Neuron (in vitro differentiated cells): ENCODE measurements around the gene GNAL.
"Not testable (repeated sequence)": the region's sequence is repeated elsewhere in the genome, so short reads cannot be mapped to it uniquely, and the experiment has no call there.

Experiments
- H2AFZ ChIP-seq: one replicate; pipeline ENCODE4 v1.6.1; 2013; ENCODE audit warnings: low read depth, mild to moderate bottlenecking, inconsistent platforms, low read length, moderate library complexity
- H3K27me3 ChIP-seq: one replicate; pipeline ENCODE4 v1.6.1; 2013; ENCODE audit warnings: low read length; ENCODE audit not compliant: insufficient read depth
- H3K36me3 ChIP-seq: one replicate; pipeline ENCODE4 v1.6.1; 2013; ENCODE audit warnings: low read length; ENCODE audit not compliant: insufficient read depth
- H3K4me1 ChIP-seq: one replicate; pipeline ENCODE4 v1.6.1; 2013; ENCODE audit warnings: low read length; ENCODE audit not compliant: insufficient read depth
- H3K4me3 ChIP-seq: 2 replicates; pipeline ENCODE4 v1.5.1; 2013; ENCODE audit warnings: mild to moderate bottlenecking, low read length, moderate library complexity
- H3K9me3 ChIP-seq: one replicate; pipeline ENCODE4 v1.6.1; 2013; ENCODE audit warnings: low read length

The GNAL gene

DNA sequence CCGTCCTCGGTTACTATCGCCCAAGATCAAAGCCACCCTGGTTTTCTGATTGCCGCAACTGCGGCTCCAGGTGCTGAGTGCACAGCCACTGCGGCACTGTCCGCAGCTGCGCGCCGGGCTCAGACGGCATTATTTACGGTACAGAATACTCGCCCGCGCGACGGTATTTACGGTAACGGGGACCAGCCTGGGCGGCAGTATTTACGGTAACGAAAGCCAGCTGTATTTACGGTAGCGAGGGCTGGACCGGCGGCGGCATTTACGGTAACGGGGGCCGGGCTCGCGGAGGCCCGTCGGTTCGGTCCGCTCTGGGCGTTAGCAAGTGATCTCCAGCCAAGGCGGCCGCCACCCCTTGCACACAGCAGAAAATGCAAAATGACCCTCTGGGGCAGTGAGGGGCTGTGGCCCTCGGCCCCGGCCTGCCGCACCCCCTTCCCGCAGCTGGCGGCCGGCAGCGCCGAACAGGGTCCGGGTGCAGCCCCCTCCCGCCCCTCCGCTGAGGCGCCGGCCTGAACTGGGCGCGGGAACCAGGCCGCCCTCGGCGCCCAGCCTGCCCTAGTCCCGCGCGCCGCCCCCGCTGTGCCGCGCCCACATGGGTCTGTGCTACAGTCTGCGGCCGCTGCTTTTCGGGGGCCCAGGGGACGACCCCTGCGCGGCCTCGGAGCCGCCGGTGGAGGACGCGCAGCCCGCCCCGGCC, at the start of gene GNAL:
GNAL (plus strand) TSS at position 293 of the 697 bp plus-strand sequence; CDS start at position 593, 300 bp downstream.
- Histone ChIP-seq H2AFZ (peak within 1 kb of the TSS; percentile 97), H3K36me3 (no peaks in the 10 kb centered on the region), H3K9me3 (no peaks in the 10 kb centered on the region), H3K27me3 (peaks cover 4% of the 10 kb centered on the region), H3K4me1 (peaks cover 3% of the 10 kb centered on the region), H3K4me3 (peak within 1 kb of the TSS; percentile 80)

DNA sequence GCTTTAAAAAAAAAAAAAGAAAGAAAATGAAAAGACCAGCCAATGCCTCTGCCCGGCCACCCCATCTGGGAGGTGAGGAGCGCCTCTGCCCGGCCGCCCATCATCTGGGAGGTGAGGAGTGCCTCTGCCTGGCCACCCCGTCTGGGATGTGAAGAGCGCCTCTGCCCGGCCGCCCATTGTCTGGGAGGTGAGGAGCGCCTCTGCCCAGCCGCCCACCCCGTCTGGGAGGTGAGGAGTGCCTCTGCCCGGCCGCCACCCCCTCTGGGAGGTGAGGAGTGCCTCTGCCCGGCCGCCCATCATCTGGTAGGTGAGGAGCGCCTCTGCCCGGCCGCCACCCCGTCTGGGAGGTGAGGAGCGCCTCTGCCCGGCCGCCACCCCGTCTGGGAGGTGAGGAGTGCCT, 41.8 kb upstream of the GNAL start:
- not testable (repeated sequence) for H3K36me3 ChIP-seq, H3K4me3 ChIP-seq, H2AFZ ChIP-seq, H3K9me3 ChIP-seq, H3K27me3 ChIP-seq, H3K4me1 ChIP-seq

GRCh38 chr18:11647804-11648203, 41.3 kb upstream of the GNAL start:
- H2AFZ ChIP-seq, H3K4me3 ChIP-seq, H3K27me3 ChIP-seq, H3K9me3 ChIP-seq, H3K36me3 ChIP-seq, H3K4me1 ChIP-seq: not testable (repeated sequence)

- Histone ChIP-seq H3K9me3 (no peaks in the 10 kb centered on the region), H2AFZ (no peak overlapping the region), H3K4me3 (no peak overlapping the region), H3K36me3 (no peaks in the 10 kb centered on the region), H3K4me1 (no peaks in the 10 kb centered on the region), H3K27me3 (peaks cover 11% of the 10 kb centered on the region)
Observed at GRCh38 chr18:11649839-11650238, 39.2 kb upstream of the GNAL start.

DNA sequence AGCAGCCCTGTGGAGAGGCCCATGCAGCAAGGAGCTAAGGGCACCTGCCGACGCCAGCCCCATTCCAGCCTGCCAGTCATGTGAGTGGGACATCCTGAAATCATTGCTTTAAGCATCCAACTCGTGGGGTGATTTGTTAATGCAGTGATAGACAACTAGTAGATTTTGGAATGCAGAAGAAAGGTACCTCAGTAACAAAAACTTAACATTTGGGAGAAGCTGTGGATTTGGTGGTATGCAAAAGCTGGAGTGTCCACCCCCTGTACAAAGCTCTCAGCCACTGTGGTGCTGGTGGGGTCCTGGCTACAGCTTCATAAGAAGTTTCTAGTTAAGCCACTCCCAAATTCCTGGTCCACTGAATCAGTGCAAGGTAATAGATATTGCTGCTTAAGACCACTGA, 37.2 kb upstream of the GNAL start:
- H3K36me3 ChIP-seq: no peaks in the 10 kb centered on the region
- no peaks in the 10 kb centered on the region for H3K4me1 ChIP-seq
- no peak overlapping the region for H3K4me3 ChIP-seq

DNA sequence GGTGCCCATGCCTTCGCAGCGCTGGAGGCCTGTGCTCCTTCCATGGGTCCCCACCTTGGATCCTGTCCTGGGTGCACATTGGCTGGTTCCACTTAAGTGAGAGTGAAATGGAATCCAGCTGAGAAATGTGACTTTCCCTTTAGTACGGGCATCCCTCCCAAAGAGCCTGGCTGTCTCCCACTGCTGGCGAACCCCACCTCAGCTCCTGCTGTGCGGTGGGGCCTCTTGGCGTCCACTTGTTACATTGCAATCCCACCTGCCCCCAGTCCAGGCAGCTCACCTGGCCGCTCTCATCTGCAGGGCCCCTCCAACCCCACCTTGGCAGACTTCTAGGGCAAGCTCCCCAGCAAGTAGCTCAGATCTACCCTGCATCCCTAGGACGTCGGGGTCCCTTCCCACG, 35.5 kb upstream of the GNAL start:
- H3K4me3 ChIP-seq: no peak overlapping the region
- H3K27me3 ChIP-seq: peaks cover 15% of the 10 kb centered on the region
- H3K4me1 ChIP-seq: no peaks in the 10 kb centered on the region
- H3K36me3 ChIP-seq: no peaks in the 10 kb centered on the region
- H3K9me3 ChIP-seq: no peaks in the 10 kb centered on the region
- H2AFZ ChIP-seq: no peak overlapping the region

More for the DNA sequence above, 37.2 kb upstream of the GNAL start:
- H2AFZ ChIP-seq: no peak overlapping the region
- peaks cover 11% of the 10 kb centered on the region for H3K27me3 ChIP-seq
- no peaks in the 10 kb centered on the region for H3K9me3 ChIP-seq

DNA sequence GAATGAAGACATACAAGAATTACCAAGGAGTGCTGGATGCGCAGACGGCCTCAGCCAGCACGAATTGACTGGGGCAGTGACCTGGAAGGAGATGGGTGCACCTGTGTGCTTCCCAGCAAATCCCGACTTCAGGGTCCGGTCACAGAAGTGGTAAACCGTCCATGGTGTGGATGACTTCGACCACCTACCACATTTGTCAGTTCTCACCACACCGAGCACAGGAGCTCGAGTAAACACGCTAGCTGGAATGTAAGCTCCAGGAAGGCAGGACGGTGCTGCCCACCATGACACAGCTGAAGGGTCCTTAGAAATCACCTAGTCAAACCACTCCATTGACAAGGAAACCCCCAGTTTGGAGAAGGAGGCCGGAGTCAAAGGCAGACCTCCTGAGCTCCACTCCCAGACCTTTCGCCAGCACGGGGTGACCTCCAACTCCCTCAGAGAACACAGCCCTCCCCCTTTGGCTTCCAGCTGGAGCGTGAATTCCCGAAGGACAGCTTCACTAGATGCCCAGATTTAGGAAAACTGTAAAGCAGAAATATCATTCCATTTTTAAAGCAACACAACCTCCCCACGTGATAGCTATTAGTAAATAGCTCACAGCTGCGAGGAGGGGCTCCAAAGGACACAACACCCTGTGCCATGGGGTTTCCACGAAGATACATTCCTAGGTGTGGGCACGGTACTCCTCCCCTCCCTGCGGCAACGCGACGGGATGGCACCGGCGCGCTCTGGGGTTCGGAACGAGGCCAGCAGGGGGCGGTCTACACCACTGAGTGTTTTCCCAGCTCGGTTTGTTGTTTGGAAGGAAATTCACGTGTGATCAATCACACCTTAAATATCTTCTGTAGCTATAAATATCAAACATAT, 34.1 kb upstream of the GNAL start:
- H3K4me3 ChIP-seq: no peak overlapping the region
- no peaks in the 10 kb centered on the region for H3K4me1 ChIP-seq
- peaks cover 15% of the 10 kb centered on the region for H3K27me3 ChIP-seq
- peak overlapping the region; percentile 43 for H2AFZ ChIP-seq
- H3K9me3 ChIP-seq: no peaks in the 10 kb centered on the region
- no peaks in the 10 kb centered on the region for H3K36me3 ChIP-seq

DNA sequence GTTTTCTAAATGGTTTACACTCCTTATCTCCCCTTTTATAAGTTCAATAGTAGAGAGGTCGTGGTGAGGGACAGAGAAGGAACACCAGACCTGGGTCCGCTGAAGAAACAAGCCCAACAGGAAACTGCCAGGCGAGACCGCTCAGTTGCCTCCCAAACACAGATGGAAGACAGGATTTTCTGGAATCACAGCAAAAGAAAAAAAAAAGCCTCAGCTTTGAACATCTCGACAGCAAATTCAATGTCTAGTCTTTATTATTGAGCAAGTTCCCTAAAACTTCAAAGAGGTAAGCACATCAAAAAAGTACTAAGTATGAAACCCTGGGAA, 33.5 kb upstream of the GNAL start:
- Histone ChIP-seq H3K4me1 (no peaks in the 10 kb centered on the region), H3K4me3 (no peak overlapping the region), H3K27me3 (peaks cover 15% of the 10 kb centered on the region), H3K36me3 (no peaks in the 10 kb centered on the region), H2AFZ (peak overlapping the region; percentile 43), H3K9me3 (no peaks in the 10 kb centered on the region)

DNA sequence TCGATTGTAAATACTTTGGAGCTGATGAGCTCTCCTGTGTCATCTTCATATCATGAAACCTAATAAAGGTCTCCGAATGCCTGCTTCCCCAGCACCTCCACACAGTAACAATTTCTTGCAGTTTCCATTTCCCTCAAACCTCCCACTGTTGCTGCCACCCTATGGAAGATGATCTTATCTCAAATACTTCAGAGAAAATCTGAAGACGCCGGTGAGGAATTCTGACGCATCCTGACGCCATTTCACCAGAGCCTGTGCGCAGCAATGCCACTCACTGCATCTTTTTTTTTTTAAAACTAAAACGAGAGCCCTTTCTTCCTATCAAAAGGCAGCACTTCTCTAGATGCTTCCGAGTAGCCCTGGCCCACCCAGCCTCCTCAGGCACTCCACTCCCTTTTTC, 31.9 kb upstream of the GNAL start:
- no peak overlapping the region for H3K4me3 ChIP-seq
- no peaks in the 10 kb centered on the region for H3K4me1 ChIP-seq
- peaks cover 15% of the 10 kb centered on the region for H3K27me3 ChIP-seq

GRCh38 chr18:11657554-11657953, 31.5 kb upstream of the GNAL start:
- no peaks in the 10 kb centered on the region for H3K36me3 ChIP-seq
- no peaks in the 10 kb centered on the region for H3K9me3 ChIP-seq
- peaks cover 15% of the 10 kb centered on the region for H3K27me3 ChIP-seq
- no peak overlapping the region for H3K4me3 ChIP-seq
- H3K4me1 ChIP-seq: no peaks in the 10 kb centered on the region
- no peak overlapping the region for H2AFZ ChIP-seq

More for the DNA sequence above, 31.9 kb upstream of the GNAL start:
- H3K9me3 ChIP-seq: no peaks in the 10 kb centered on the region
- H3K36me3 ChIP-seq: no peaks in the 10 kb centered on the region
- H2AFZ ChIP-seq: no peak overlapping the region

GRCh38 chr18:11658019-11658418, 31.0 kb upstream of the GNAL start:
- no peaks in the 10 kb centered on the region for H3K4me1 ChIP-seq
- H2AFZ ChIP-seq: no peak overlapping the region
- H3K4me3 ChIP-seq: no peak overlapping the region
- H3K9me3 ChIP-seq: no peaks in the 10 kb centered on the region
- H3K27me3 ChIP-seq: peaks cover 15% of the 10 kb centered on the region
- H3K36me3 ChIP-seq: no peaks in the 10 kb centered on the region

GRCh38 chr18:11658989-11659388, 30.1 kb upstream of the GNAL start:
- H3K4me1 ChIP-seq: no peaks in the 10 kb centered on the region
- no peaks in the 10 kb centered on the region for H3K36me3 ChIP-seq
- H3K27me3 ChIP-seq: peaks cover 12% of the 10 kb centered on the region
- no peak overlapping the region for H2AFZ ChIP-seq
- no peaks in the 10 kb centered on the region for H3K9me3 ChIP-seq
- no peak overlapping the region for H3K4me3 ChIP-seq

- H3K9me3 ChIP-seq: no peaks in the 10 kb centered on the region
- no peak overlapping the region for H3K4me3 ChIP-seq
- no peaks in the 10 kb centered on the region for H3K4me1 ChIP-seq
- no peaks in the 10 kb centered on the region for H3K36me3 ChIP-seq
- H3K27me3 ChIP-seq: peaks cover 12% of the 10 kb centered on the region
- H2AFZ ChIP-seq: no peak overlapping the region
Observed at GRCh38 chr18:11660691-11661090, 28.4 kb upstream of the GNAL start.
